HEK293 (cell line): Measurements from ENCODE around the gene BAIAP2.

Source experiments
- CTCF ChIP-seq: fragments of 450-650 bp; formaldehyde crosslinking; IDR thresholded peaks from 2 replicates; pipeline ENCODE4 v1.5.1; 2016; ENCODE audit warnings: missing biosample characterization, missing genetic modification characterization
- KLF16 ChIP-seq: fragments of 450-650 bp; formaldehyde crosslinking; IDR thresholded peaks from 2 replicates; pipeline ENCODE4 v1.5.1; 2017; ENCODE audit warnings: missing biosample characterization, missing genetic modification characterization
- YY1 ChIP-seq: fragments of 450-650 bp; formaldehyde crosslinking; IDR thresholded peaks from 2 replicates; pipeline ENCODE4 v1.5.1; 2018; ENCODE audit warnings: missing biosample characterization, missing genetic modification characterization
- ZNF274 ChIP-seq, 2 experiments: fragments of 200-500 bp in 1 of 2; fragments of 450-650 bp in 1 of 2; sonication (Bioruptor generic) in 1 of 2; formaldehyde crosslinking in 1 of 2; IDR thresholded peaks; 2 replicates each; pipeline versions ENCODE4 v1.5.1 to v1.6.1; 2014 to 2016; ENCODE audit warnings: borderline replicate concordance in 1 of 2, inconsistent platforms in 1 of 2, low read length in 1 of 2, missing biosample characterization in 1 of 2, missing genetic modification characterization in 1 of 2
- ZNF292 ChIP-seq: fragments of 450-650 bp; formaldehyde crosslinking; IDR thresholded peaks from 2 replicates; pipeline ENCODE4 v1.5.1; 2016; ENCODE audit warnings: low read depth, missing biosample characterization, missing genetic modification characterization, borderline replicate concordance
- ZNF324 ChIP-seq: fragments of 450-650 bp; formaldehyde crosslinking; IDR thresholded peaks from 2 replicates; pipeline ENCODE4 v1.5.1; 2016; ENCODE audit warnings: missing biosample characterization, missing genetic modification characterization
- ZNF416 ChIP-seq: fragments of 450-650 bp; formaldehyde crosslinking; IDR thresholded peaks from 2 replicates; pipeline ENCODE4 v1.5.1; 2016; ENCODE audit warnings: missing biosample characterization, missing genetic modification characterization
- ZNF48 ChIP-seq: fragments of 450-650 bp; formaldehyde crosslinking; IDR thresholded peaks from 2 replicates; pipeline ENCODE4 v1.5.1; 2016; ENCODE audit warnings: missing biosample characterization, missing genetic modification characterization
- TF ChIP-seq, protein P1 (sequence below): fragments of 450-650 bp; formaldehyde crosslinking; IDR thresholded peaks from 2 replicates; pipeline ENCODE4 v1.5.1; 2017; ENCODE audit warnings: missing biosample characterization, mild to moderate bottlenecking, missing genetic modification characterization, moderate library complexity

GRCh38 chr17:81110488-81111040, 75.6 kb downstream of the BAIAP2 start:
- TF ChIP-seq ZNF416 (tag by site-specific recombination) = no peak
- TF ChIP-seq ZNF274 (IDR thresholded peaks at IDR 0.05; ENCODE audit: low read length) = no peak
- no peak for TF ChIP-seq ZNF274 (tag by site-specific recombination; IDR thresholded peaks at IDR 0.05; ENCODE audit: borderline replicate concordance)
- no peak for TF ChIP-seq ZNF324 (tag by site-specific recombination)
- no peak for TF ChIP-seq KLF16 (tag by site-specific recombination)
- no peak for TF ChIP-seq ZNF48
- no peak for TF ChIP-seq CTCF (tag by site-specific recombination)
- TF ChIP-seq, protein P1, sequence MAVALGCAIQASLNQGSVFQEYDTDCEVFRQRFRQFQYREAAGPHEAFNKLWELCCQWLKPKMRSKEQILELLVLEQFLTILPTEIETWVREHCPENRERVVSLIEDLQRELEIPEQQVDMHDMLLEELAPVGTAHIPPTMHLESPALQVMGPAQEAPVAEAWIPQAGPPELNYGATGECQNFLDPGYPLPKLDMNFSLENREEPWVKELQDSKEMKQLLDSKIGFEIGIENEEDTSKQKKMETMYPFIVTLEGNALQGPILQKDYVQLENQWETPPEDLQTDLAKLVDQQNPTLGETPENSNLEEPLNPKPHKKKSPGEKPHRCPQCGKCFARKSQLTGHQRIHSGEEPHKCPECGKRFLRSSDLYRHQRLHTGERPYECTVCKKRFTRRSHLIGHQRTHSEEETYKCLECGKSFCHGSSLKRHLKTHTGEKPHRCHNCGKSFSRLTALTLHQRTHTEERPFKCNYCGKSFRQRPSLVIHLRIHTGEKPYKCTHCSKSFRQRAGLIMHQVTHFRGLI (tag by site-specific recombination) = no peak
- TF ChIP-seq ZNF292 (tag by site-specific recombination) = no peak
- TF ChIP-seq YY1 (tag by site-specific recombination) = no peak
